ENCODE data around the gene ZNF141. TPM values are rescaled to one million over a fixed set of nuclear protein-coding genes. Genes with fewer than 3 reads are reported as not detected.

Gene ZNF141
- total RNA-seq, 1 experiment from 2014 or later: 42.1 TPM

DNA sequence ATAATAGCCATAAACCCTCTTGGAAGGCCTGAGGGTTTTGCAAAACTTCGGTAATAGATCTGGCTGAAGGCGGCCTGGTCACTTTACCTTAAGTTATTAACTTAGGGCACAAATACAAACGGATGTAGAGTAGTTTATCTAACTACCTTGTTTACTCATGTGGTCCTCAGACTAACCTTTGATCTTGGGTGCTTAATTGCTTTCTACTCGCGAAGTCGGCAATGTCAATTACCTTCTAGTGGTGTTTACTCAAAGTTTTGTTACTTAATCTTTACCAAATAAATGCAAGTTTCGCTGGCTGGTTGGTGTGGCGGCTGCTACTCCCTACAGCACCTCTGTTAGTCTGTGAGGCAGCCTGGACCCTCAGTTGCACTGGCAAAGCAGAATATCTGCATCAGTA lies 8.9 kb upstream of the ZNF141 start:
- no peak overlapping the region for H2AFZ ChIP-seq (ENCODE audit: low read length)
- no peak overlapping the region for H2BK20ac ChIP-seq (ENCODE audit: low read depth, low read length, poor library complexity, severe bottlenecking)
- H3K4me1 ChIP-seq (ENCODE audit: insufficient read depth, low read length): no peaks in the 10 kb centered on the region
- no peaks in the 10 kb centered on the region for H3K23me2 ChIP-seq (ENCODE audit: insufficient read length, low read depth, low read length, poor library complexity, severe bottlenecking)
- no peaks in the 10 kb centered on the region for H4K20me1 ChIP-seq (ENCODE audit: control insufficient read depth, insufficient read depth, insufficient read length)
- H2BK12ac ChIP-seq (ENCODE audit: insufficient read length, low read depth, low read length): no peak overlapping the region
- no peak overlapping the region for H2BK5ac ChIP-seq (ENCODE audit: insufficient read length, low read length)
- no peak overlapping the region for H3K14ac ChIP-seq (ENCODE audit: insufficient read depth, low read length)
- no peak overlapping the region for H3T11ph ChIP-seq (ENCODE audit: low read length)
- no peak overlapping the region for H3K9ac ChIP-seq (ENCODE audit: extremely low read depth, insufficient read length, low read length)
- no peak overlapping the region for H3K4ac ChIP-seq (ENCODE audit: low read depth, low read length)
- H4K8ac ChIP-seq (replicated peaks; ENCODE audit: insufficient read length, low read depth, low read length): no peak overlapping the region
- H2BK120ac ChIP-seq (ENCODE audit: low read depth, low read length, poor library complexity, severe bottlenecking): no peak overlapping the region
- WGBS (ENCODE audit: extremely low coverage, insufficient read length, low lambda C conversion rate): no CpG with 5 or more reads among the region's 8 CpGs
- H3K4me2 ChIP-seq (ENCODE audit: insufficient read depth, insufficient read length, low read length): no peak overlapping the region
- no peaks in the 10 kb centered on the region for H3K9me3 ChIP-seq (ENCODE audit: control insufficient read depth, low read depth, low read length)
- H3K79me2 ChIP-seq (ENCODE audit: insufficient read depth, low read length): no peaks in the 10 kb centered on the region
- no peak overlapping the region for H3K23ac ChIP-seq (ENCODE audit: insufficient read length, low read depth, low read length)
- no peak overlapping the region for H4K5ac ChIP-seq (ENCODE audit: insufficient read length, low read depth, low read length)
- no peak overlapping the region for H2AK5ac ChIP-seq (ENCODE audit: insufficient read length, low read length)
- no peak for DNase-seq
- H3K56ac ChIP-seq (ENCODE audit: insufficient read length, low read depth, low read length): no peak overlapping the region
- H3K27ac ChIP-seq (ENCODE audit: insufficient read length, low read depth, low read length): no peak overlapping the region
- Mint-ChIP-seq H3K9me3 (peaks cover 61 to 62% of the 10 kb centered on the region in 2 experiments), H3K27ac (no peak overlapping the region), H3K27me3 (ENCODE audit: low read depth) (no peaks in the 10 kb centered on the region; the same call in none of the 2 replicates), H3K4me3 (no peak overlapping the region), H3K4me1 (no peaks in the 10 kb centered on the region), H3K36me3 (ENCODE audit: insufficient read depth in 1 of 3, low read depth in 3 of 3) (peaks cover 3 to 13% (median 10%) of the 10 kb centered on the region in 3 experiments; a peak in 6 of 7 replicates)
- H2BK15ac ChIP-seq (ENCODE audit: low read depth, low read length): no peak overlapping the region
- no peak overlapping the region for H3K18ac ChIP-seq (ENCODE audit: insufficient read length, low read depth, low read length)
- no peak overlapping the region for H4K91ac ChIP-seq (ENCODE audit: insufficient read length, low read depth, low read length)
- no peaks in the 10 kb centered on the region for H3K79me1 ChIP-seq (ENCODE audit: insufficient read depth, low read depth, low read length, poor library complexity, severe bottlenecking)
- TF ChIP-seq, protein P1, sequence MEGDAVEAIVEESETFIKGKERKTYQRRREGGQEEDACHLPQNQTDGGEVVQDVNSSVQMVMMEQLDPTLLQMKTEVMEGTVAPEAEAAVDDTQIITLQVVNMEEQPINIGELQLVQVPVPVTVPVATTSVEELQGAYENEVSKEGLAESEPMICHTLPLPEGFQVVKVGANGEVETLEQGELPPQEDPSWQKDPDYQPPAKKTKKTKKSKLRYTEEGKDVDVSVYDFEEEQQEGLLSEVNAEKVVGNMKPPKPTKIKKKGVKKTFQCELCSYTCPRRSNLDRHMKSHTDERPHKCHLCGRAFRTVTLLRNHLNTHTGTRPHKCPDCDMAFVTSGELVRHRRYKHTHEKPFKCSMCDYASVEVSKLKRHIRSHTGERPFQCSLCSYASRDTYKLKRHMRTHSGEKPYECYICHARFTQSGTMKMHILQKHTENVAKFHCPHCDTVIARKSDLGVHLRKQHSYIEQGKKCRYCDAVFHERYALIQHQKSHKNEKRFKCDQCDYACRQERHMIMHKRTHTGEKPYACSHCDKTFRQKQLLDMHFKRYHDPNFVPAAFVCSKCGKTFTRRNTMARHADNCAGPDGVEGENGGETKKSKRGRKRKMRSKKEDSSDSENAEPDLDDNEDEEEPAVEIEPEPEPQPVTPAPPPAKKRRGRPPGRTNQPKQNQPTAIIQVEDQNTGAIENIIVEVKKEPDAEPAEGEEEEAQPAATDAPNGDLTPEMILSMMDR (conservative IDR thresholded peaks at IDR 0.05): no peak
- H3K27me3 ChIP-seq (ENCODE audit: insufficient read depth, low read length): no peaks in the 10 kb centered on the region
